Retinal pigment epithelial cell (primary cell): ENCODE results near the gene TLK1.

Source experiments
- DNase-seq: peaks from one replicate; pipeline ENCODE4 v3.0.0-alpha.2; 2010; ENCODE audit warnings: low read depth
- H3K4me3 ChIP-seq: 2 replicates; pipeline ENCODE4 v1.5.1; 2011; ENCODE audit warnings: mild to moderate bottlenecking, low read length, control low read depth, moderate library complexity
- CTCF ChIP-seq: conservative IDR thresholded peaks from 2 replicates; pipeline ENCODE4 v1.5.1; 2011; ENCODE audit warnings: low read depth, low read length, control low read depth, inconsistent platforms

TLK1 gene

GRCh38 chr2:171036532-171036931 lies 124.2 kb downstream of the TLK1 start:
- H3K4me3 ChIP-seq = no peak overlapping the region
- DNase-seq = no peak
- TF ChIP-seq CTCF = no peak

GRCh38 chr2:171034315-171034714 lies 126.4 kb downstream of the TLK1 start:
- DNase-seq = no peak
- no peak for TF ChIP-seq CTCF
- no peak overlapping the region for H3K4me3 ChIP-seq

GRCh38 chr2:171025214-171025613 lies 135.5 kb downstream of the TLK1 start:
- TF ChIP-seq CTCF = no peak
- H3K4me3 ChIP-seq = no peak overlapping the region
- DNase-seq = no peak

- no peak for DNase-seq
- TF ChIP-seq CTCF = no peak
- no peak overlapping the region for H3K4me3 ChIP-seq
Observed at GRCh38 chr2:171018522-171018921, 142.2 kb downstream of the TLK1 start.

- no peak for TF ChIP-seq CTCF
- no peak overlapping the region for H3K4me3 ChIP-seq
- no peak for DNase-seq
Observed at GRCh38 chr2:171016125-171016524, 144.6 kb downstream of the TLK1 start.

GRCh38 chr2:171013851-171014250 lies 146.8 kb downstream of the TLK1 start:
- TF ChIP-seq CTCF = no peak
- H3K4me3 ChIP-seq = no peak overlapping the region
- no peak for DNase-seq

GRCh38 chr2:171009386-171009785 lies 151.3 kb downstream of the TLK1 start:
- TF ChIP-seq CTCF = no peak
- no peak overlapping the region for H3K4me3 ChIP-seq
- DNase-seq = no peak
